Measurements from ENCODE around the gene TUBB.

Gene TUBB

GRCh38 chr6:30686908-30687658, 33.1 kb upstream of the TUBB start:
- FAIRE-seq (peak; percentile 96), DNase-seq (ENCODE audit: extremely low spot score, insufficient read length, low read depth) (peak; percentile 78)

GRCh38 chr6:30687659-30688431, 32.3 kb upstream of the TUBB start:
- FAIRE-seq (peak; percentile 44), DNase-seq (ENCODE audit: extremely low spot score, insufficient read length, low read depth) (no peak)

- DNase-seq (ENCODE audit: extremely low spot score, insufficient read length, low read depth) (no peak), FAIRE-seq (peak; percentile 45)
Measured at GRCh38 chr6:30688569-30688968, 31.6 kb upstream of the TUBB start.

- DNase-seq (ENCODE audit: extremely low spot score, insufficient read length, low read depth) (no peak), FAIRE-seq (no peak)
Measured at GRCh38 chr6:30689022-30689865, 30.9 kb upstream of the TUBB start.

GRCh38 chr6:30689985-30690384, 30.2 kb upstream of the TUBB start:
- FAIRE-seq = no peak
- DNase-seq (ENCODE audit: extremely low spot score, insufficient read length, low read depth) = no peak

- FAIRE-seq = peak; percentile 77
- DNase-seq (ENCODE audit: extremely low spot score, insufficient read length, low read depth) = peak; percentile 67
Measured at GRCh38 chr6:30690403-30691207, 29.5 kb upstream of the TUBB start, which contains the start of gene NRM. Gene NRM, minus strand, starts transcription at chr6:30690984. Its CDS starts 10 bp downstream, at chr6:30690974.

GRCh38 chr6:30691208-30691847, 28.8 kb upstream of the TUBB start:
- DNase-seq (ENCODE audit: extremely low spot score, insufficient read length, low read depth) = no peak
- FAIRE-seq = no peak

GRCh38 chr6:30696432-30696831, 23.7 kb upstream of the TUBB start:
- DNase-seq (ENCODE audit: extremely low spot score, insufficient read length, low read depth) (no peak), FAIRE-seq (no peak)

GRCh38 chr6:30700340-30700739, 19.8 kb upstream of the TUBB start:
- DNase-seq (ENCODE audit: extremely low spot score, insufficient read length, low read depth) (no peak), FAIRE-seq (no peak)

- no peak for DNase-seq (ENCODE audit: extremely low spot score, insufficient read length, low read depth)
- no peak for FAIRE-seq
Measured at GRCh38 chr6:30703011-30703410, 17.1 kb upstream of the TUBB start.

- FAIRE-seq (no peak), DNase-seq (ENCODE audit: extremely low spot score, insufficient read length, low read depth) (no peak)
Measured at GRCh38 chr6:30703821-30704220, 16.3 kb upstream of the TUBB start.

- no peak for FAIRE-seq
- no peak for DNase-seq (ENCODE audit: extremely low spot score, insufficient read length, low read depth)
Measured at GRCh38 chr6:30705620-30706019, 14.5 kb upstream of the TUBB start.

- no peak for FAIRE-seq
Measured at GRCh38 chr6:30707281-30707850, 12.8 kb upstream of the TUBB start.

GRCh38 chr6:30709101-30709868, 10.9 kb upstream of the TUBB start:
- DNase-seq (ENCODE audit: extremely low spot score, insufficient read length, low read depth) (no peak), FAIRE-seq (no peak)

More at GRCh38 chr6:30707281-30707850, 12.8 kb upstream of the TUBB start:
- no peak for DNase-seq (ENCODE audit: extremely low spot score, insufficient read length, low read depth)

GRCh38 chr6:30711758-30712380, 8.3 kb upstream of the TUBB start:
- DNase-seq (ENCODE audit: extremely low spot score, insufficient read length, low read depth) = no peak
- FAIRE-seq = peak; percentile 64

- FAIRE-seq (no peak), DNase-seq (ENCODE audit: extremely low spot score, insufficient read length, low read depth) (no peak)
Measured at GRCh38 chr6:30712441-30712945, 7.7 kb upstream of the TUBB start.

GRCh38 chr6:30714263-30714662, 5.9 kb upstream of the TUBB start:
- no peak for FAIRE-seq
- DNase-seq (ENCODE audit: extremely low spot score, insufficient read length, low read depth) = no peak

- no peak for DNase-seq (ENCODE audit: extremely low spot score, insufficient read length, low read depth)
- no peak for FAIRE-seq
Measured at GRCh38 chr6:30716879-30717128, 3.3 kb upstream of the TUBB start.
